Measurements from ENCODE around the gene SLC7A9.

- no peak for TF ChIP-seq POLR2A (IDR thresholded peaks at IDR 0.05; ENCODE audit: low read depth)
- no peak for TF ChIP-seq POLR2AphosphoS5 (IDR thresholded peaks at IDR 0.05)
- no peak for TF ChIP-seq CTCF (IDR thresholded peaks at IDR 0.05)
Observed at GRCh38 chr19:32873247-32873959, 3.8 kb upstream of the SLC7A9 start.

Data from esophagus muscularis mucosa (tissue), 3 donors.